GM18907 (cell line): ENCODE data around the gene RPS6KB2.
"Not testable (repeated sequence)": the region's sequence is repeated elsewhere in the genome, so short reads cannot be mapped to it uniquely, and the experiment has no call there.

Experiments used
- ATAC-seq: cut with Tn5 transposase; IDR thresholded peaks from one replicate; pipeline ENCODE4 v1.9.1; 2021; ENCODE audit warnings: mild to moderate bottlenecking, moderate library complexity; ENCODE audit not compliant: unreplicated experiment

Gene RPS6KB2

GRCh38 chr11:67465189-67465510, 36.9 kb downstream of the RPS6KB2 start:
- no peak for ATAC-seq

GRCh38 chr11:67465530-67465929, 37.2 kb downstream of the RPS6KB2 start:
- ATAC-seq = not testable (repeated sequence)

- no peak for ATAC-seq
Measured at GRCh38 chr11:67466367-67466766, 38.1 kb downstream of the RPS6KB2 start.

- no peak for ATAC-seq
Measured at GRCh38 chr11:67466962-67467771, 38.9 kb downstream of the RPS6KB2 start.

GRCh38 chr11:67468056-67468455, 39.8 kb downstream of the RPS6KB2 start:
- ATAC-seq = no peak

- no peak for ATAC-seq
Measured at GRCh38 chr11:67468456-67468758, 40.1 kb downstream of the RPS6KB2 start.

- peak; percentile 66 for ATAC-seq
Measured at GRCh38 chr11:67468759-67469507, 40.6 kb downstream of the RPS6KB2 start, which contains the start of gene TMEM134. TSS of gene TMEM134 (minus strand) at chr11:67469251. CDS start at chr11:67469192, 59 bp downstream.

- ATAC-seq = no peak
Measured at GRCh38 chr11:67469508-67469811, 41.2 kb downstream of the RPS6KB2 start.

GRCh38 chr11:67470337-67471002, 42.2 kb downstream of the RPS6KB2 start:
- ATAC-seq = no peak

GRCh38 chr11:67472882-67473281, 44.6 kb downstream of the RPS6KB2 start:
- ATAC-seq = no peak

- not testable (repeated sequence) for ATAC-seq
Measured at GRCh38 chr11:67476692-67477091, 48.4 kb downstream of the RPS6KB2 start.

GRCh38 chr11:67477344-67478050, 49.2 kb downstream of the RPS6KB2 start:
- not testable (repeated sequence) for ATAC-seq

- peak; percentile 10 for ATAC-seq
Measured at GRCh38 chr11:67482275-67482826, 54.1 kb downstream of the RPS6KB2 start.

GRCh38 chr11:67482827-67483798, 54.8 kb downstream of the RPS6KB2 start, which contains the start of gene AIP:
TSS of gene AIP (plus strand) at chr11:67483026. CDS start at chr11:67483159, 133 bp downstream.
- ATAC-seq = peak; percentile 74

GRCh38 chr11:67483831-67484665, 55.8 kb downstream of the RPS6KB2 start:
- no peak for ATAC-seq

- no peak for ATAC-seq
Measured at GRCh38 chr11:67484847-67485311, 56.6 kb downstream of the RPS6KB2 start.
